ENCODE measurements around the gene SYNE2. TPM values are rescaled to one million over a fixed set of nuclear protein-coding genes. Genes with fewer than 3 reads are reported as not detected.
A peak's percentile ranks its signal among the peaks of the same experiment; 100 is the strongest.
"Not testable (repeated sequence)": the region's sequence is repeated elsewhere in the genome, so short reads cannot be mapped to it uniquely, and the experiment has no call there.

The SYNE2 gene
- 100 to 1,000 TPM; 101 to 171 (median 160) TPM for polyA plus RNA-seq (ENCODE audit: insufficient read length in 3 of 3)
- long read RNA-seq, donor 1, partial matches to known transcripts: 0 of 1 reads
- long read RNA-seq, donor 1, other reads (novel, unspliced or antisense): 0 of 1 reads
- long read RNA-seq, donor 2, partial matches to known transcripts: 0 of 1 reads
- long read RNA-seq, donor 2, other reads (novel, unspliced or antisense): 0 of 1 reads
- long read RNA-seq, donor 3, partial matches to known transcripts: 15 of 18 reads
- long read RNA-seq, donor 3, other reads (novel, unspliced or antisense): 0 of 18 reads
- long read RNA-seq, donor 4: 0 reads
- long read RNA-seq, donor 5: 0 reads
- long read RNA-seq, donor 6, partial matches to known transcripts: 22 of 23 reads
- long read RNA-seq, donor 6, other reads (novel, unspliced or antisense): 0 of 23 reads
- long read RNA-seq, donor 7, partial matches to known transcripts: 0 of 5 reads
- long read RNA-seq, donor 7, other reads (novel, unspliced or antisense): 0 of 5 reads
- long read RNA-seq, donor 8, partial matches to known transcripts: 0 of 2 reads
- long read RNA-seq, donor 8, other reads (novel, unspliced or antisense): 0 of 2 reads
- long read RNA-seq, donor 9, partial matches to known transcripts: 7 of 8 reads
- long read RNA-seq, donor 9, other reads (novel, unspliced or antisense): 0 of 8 reads
- long read RNA-seq, donor 10, partial matches to known transcripts: 0 of 1 reads
- long read RNA-seq, donor 10, other reads (novel, unspliced or antisense): 0 of 1 reads
- long read RNA-seq, donor 11, partial matches to known transcripts: 21 of 22 reads
- long read RNA-seq, donor 11, other reads (novel, unspliced or antisense): 0 of 22 reads
- long read RNA-seq, donor 12, partial matches to known transcripts: 33 of 34 reads
- long read RNA-seq, donor 12, other reads (novel, unspliced or antisense): 0 of 34 reads
- long read RNA-seq, donor 13: 0 reads
- long read RNA-seq, donor 14: 0 reads
- long read RNA-seq, donor 15: 0 reads
- long read RNA-seq, donor 16: 0 reads

- peak; percentile 82 for DNase-seq
Observed at GRCh38 chr14:63852817-63853731, at the start of gene SYNE2. SYNE2 (plus strand) TSS chr14:63853004; CDS start chr14:63909149, 56,145 bp downstream.

GRCh38 chr14:63803221-63803791 lies 49.5 kb upstream of the SYNE2 start:
- not testable (repeated sequence) for DNase-seq

GRCh38 chr14:63806064-63806463 lies 46.7 kb upstream of the SYNE2 start:
- not testable (repeated sequence) for DNase-seq

GRCh38 chr14:63811692-63812091 lies 41.1 kb upstream of the SYNE2 start:
- DNase-seq: not testable (repeated sequence)

GRCh38 chr14:63833728-63834127 lies 19.1 kb upstream of the SYNE2 start:
- no peak for DNase-seq

- no peak for DNase-seq
Observed at GRCh38 chr14:63840981-63841380, 11.8 kb upstream of the SYNE2 start.

GRCh38 chr14:63843796-63844195 lies 9.0 kb upstream of the SYNE2 start:
- no peak for DNase-seq

- no peak for DNase-seq
Observed at GRCh38 chr14:63848890-63849289, 3.9 kb upstream of the SYNE2 start.

GRCh38 chr14:63852271-63852816 lies 460 bp upstream of the SYNE2 start:
- peak; percentile 55 for DNase-seq

GRCh38 chr14:63853831-63854293 lies 1.1 kb downstream of the SYNE2 start:
- peak; percentile 68 for DNase-seq

- no peak for DNase-seq
Observed at GRCh38 chr14:63854330-63854729, 1.5 kb downstream of the SYNE2 start.

GRCh38 chr14:63855281-63855680 lies 2.5 kb downstream of the SYNE2 start:
- DNase-seq: no peak

GRCh38 chr14:63857466-63858030 lies 4.7 kb downstream of the SYNE2 start:
- DNase-seq: no peak

GRCh38 chr14:63860146-63860545 lies 7.3 kb downstream of the SYNE2 start:
- DNase-seq: no peak

- no peak for DNase-seq
Observed at GRCh38 chr14:63862163-63862562, 9.4 kb downstream of the SYNE2 start.

- no peak for DNase-seq
Observed at GRCh38 chr14:63863004-63863403, 10.2 kb downstream of the SYNE2 start.

GRCh38 chr14:63864775-63865174 lies 12.0 kb downstream of the SYNE2 start:
- DNase-seq: not testable (repeated sequence)

- no peak for DNase-seq
Observed at GRCh38 chr14:63867933-63868921, 15.4 kb downstream of the SYNE2 start.
